NCI-H460 (cell line): Measurements from ENCODE around the gene LHFPL3. TPM values are rescaled to one million over a fixed set of nuclear protein-coding genes. Genes with fewer than 3 reads are reported as not detected.
"Not testable (repeated sequence)": the region's sequence is repeated elsewhere in the genome, so short reads cannot be mapped to it uniquely, and the experiment has no call there.

Experiments used
- DNase-seq: peaks from one replicate; pipeline ENCODE4 v3.0.0-alpha.2; 2016; ENCODE audit warnings: low read depth; ENCODE audit errors: extremely low read depth
- total RNA-seq: library from RNA; depleted of rRNA; stranded (reverse); fragments of >200 nt; shearing (Covaris generic); gene quantifications from 2 replicates; pipeline ENCODE4 v1.2.3, GENCODE V29; 2014

The LHFPL3 gene
- total RNA-seq, 1 experiment from 2014 or later, result not detected

DNA sequence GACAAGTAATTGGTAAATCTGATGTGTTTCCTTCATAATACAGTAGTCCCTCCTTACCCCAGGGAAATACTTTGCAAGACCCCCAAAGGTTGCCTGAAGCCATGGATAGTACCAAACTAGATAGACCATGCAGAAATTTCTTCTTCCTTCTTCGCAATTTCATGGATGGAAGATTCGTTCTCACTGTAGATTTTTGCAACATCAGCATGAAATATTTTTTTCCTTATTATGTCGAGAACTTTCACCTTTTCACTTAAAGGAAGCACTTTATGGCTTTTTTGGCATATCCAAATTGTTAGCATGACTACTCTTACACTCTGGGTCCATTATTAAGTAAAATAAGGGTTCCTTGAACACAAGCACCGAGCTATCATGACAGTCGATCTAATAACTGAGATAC, 333.2 kb downstream of the LHFPL3 start:
- no peak for DNase-seq

DNA sequence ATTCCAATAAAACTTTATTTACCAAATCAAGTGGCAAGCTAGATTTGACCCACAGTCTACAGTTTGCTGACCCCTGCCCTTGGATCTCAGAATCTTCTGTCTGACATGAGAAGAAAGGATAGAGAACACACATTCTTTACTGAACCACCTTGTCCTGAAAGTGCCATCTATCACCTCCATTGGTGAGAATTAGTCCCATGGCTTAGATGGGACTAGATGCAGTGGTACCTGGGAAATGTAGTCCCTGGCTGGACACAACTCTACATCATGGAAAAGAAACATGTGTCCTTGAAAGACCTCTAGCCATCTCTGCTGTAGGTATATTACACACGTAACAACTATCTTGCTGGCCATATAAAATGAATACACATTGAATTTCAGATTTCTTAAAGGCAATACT, 336.2 kb downstream of the LHFPL3 start:
- no peak for DNase-seq

DNA sequence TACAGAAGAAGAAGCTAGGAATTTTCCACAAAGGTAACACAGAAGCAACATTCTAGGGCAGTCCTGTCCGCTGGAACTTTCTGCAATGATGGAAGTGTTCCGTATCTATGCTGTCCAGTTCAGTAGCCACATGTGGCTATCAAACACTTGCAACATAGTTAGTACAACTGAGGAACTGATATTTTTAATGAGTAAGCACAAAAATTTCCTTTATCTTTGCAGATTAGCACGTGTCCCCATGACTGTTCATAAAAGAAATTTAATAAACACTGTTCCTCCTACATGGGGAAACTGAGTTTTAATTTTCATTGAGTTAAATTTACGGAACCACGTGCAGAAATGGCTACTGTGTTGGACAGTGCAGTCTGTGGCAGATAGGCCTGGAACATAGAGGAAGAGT, 349.2 kb downstream of the LHFPL3 start:
- no peak for DNase-seq

DNA sequence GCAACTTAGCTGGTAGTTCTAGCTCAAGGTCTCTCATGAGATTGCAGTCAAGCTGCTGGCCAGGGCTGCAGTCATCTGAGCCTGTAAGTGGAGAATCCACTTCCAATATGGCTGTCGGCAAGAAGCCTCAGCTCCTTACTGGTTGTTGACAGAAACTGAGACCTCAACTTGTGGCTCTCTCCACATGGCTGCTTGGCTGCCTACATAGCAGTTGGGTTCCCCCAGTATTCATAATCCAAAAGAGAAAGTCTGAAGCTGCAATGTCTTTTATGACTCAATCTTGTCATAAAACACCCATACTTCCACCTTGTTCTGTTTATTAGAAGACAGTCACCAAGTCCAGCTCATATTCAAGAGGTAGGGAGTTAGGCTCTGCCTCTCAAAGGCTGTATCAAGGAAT, 350.7 kb downstream of the LHFPL3 start:
- DNase-seq, result no peak

DNA sequence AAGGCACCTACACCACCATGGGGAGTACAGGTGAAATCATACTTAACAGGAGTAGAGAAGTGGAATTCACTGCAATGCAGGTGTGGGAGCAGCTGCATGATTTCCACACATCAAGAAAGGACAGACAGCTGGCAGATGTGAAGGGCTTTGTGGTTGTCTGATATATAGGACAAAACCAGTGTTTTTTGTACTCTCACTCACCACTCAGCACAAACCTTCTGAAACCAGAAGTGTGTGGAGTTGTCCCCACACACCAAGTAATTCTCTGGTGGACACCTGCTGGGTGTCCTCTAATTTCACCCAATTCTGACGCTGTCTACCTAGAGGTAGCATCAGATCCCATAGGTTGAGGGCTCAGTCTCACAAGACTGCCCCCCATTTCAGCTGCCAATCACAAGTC, 357.9 kb downstream of the LHFPL3 start:
- no peak for DNase-seq

DNA sequence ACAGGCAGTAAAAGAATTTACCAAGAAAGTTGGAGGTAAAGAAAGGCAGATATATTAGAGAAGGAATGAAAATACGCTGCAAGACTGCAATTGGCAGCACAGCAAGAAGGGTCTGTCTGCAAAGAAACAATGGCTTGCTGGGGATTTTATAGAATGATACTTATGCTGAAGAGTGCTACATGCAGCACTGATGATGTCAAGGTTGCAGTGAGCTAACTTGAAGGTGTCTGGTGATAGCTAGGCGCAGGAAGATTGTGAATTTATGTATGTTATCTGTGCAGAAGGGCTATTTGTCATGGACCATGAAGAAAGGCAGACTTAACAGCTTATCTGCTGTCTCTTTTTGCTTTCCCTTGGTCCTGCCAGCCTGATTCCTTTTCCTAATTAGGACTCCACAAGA, 366.3 kb downstream of the LHFPL3 start:
- DNase-seq, result no peak

DNA sequence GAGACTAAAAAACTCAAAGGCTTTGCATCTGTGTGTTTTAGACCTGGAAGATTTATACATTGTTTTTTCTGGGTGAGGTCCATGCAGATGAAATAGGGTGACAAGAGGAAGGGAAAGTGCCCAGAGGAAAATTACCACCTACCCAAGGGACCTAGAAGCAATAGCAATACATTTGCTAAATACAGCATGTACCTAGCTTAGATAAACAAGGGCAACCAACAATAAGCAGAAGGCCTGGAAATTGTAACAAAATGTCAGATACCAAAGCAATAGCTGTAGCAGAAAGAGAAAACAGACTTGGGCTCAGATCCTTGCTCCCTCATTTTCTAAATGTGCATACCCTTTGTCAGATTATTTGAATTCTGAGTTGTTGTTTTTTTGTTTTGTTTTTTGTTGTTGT, 367.2 kb downstream of the LHFPL3 start:
- DNase-seq, result no peak

DNA sequence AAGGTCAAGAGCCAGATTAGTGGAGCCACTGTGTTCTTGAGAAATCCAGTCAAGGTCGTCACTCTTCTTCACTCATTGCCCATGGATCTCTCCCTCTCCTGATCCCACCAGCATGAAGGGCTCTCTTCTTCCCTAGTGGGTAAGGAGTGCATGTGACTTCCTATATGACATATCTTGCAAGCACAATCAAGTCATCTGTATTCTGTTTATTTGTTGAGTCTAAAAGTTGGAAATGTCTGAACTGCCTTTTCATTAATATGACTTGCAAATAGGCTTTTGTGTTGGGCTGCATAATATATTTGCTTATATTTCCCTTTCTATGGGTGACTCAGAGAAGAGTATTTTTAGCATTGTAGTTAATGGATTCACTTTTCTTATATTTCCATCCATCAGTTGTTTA, 371.9 kb downstream of the LHFPL3 start:
- DNase-seq, result no peak

DNA sequence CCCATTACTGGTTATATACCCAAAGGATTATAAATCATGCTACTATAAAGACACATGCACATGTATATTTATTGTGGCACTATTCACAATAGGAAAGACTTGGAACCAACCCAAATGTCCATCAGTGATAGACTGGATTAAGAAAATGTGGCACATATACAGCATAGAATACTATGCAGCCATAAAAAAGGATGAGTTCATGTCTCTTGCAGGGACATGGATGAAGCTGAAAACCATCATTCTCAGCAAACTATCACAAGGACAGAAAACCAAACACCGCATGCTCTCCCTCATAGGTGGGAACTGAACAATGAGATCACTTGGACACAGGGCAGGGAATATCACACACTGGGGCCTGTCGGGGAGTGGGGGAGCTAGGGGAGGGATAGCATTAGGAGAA, 392.6 kb downstream of the LHFPL3 start:
- not testable (repeated sequence) for DNase-seq

DNA sequence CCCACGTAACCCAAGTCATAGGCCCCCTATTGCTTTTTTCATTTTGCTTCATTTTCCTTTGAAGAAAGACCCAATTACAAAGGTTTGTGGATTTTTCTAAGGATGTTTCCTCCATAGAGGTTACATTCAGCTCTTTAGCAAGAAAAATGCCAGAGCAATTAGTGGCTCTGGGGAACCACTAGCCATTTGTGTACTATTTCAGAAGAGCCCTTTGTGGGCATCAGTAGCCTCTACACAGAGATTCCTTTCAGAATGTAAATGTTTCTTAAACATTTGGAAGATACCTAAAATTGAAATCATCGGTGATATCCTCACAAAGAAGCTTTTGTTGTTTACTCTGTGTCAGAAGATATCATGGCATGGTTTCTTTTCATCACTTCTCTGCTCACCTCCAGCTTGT, 394.6 kb downstream of the LHFPL3 start:
- no peak for DNase-seq

DNA sequence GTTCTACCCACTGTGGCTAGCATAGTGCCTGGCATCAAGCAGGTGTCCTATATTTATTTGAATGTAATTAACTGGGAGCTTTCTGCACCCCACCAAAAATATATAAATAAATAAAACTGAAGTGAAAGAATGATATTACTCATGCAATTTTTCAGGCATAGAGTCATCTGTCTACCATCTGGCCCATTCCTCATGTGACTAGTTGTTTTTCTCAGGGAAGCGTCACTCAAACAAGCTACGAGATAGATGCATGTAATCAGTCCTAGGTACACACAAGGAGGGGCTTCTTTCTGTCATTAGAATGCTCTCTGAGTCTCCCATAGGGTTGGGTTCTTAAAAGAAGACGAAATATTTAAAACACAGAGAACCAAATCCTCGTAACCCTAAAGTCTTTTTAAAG, 430.1 kb downstream of the LHFPL3 start:
- no peak for DNase-seq

DNA sequence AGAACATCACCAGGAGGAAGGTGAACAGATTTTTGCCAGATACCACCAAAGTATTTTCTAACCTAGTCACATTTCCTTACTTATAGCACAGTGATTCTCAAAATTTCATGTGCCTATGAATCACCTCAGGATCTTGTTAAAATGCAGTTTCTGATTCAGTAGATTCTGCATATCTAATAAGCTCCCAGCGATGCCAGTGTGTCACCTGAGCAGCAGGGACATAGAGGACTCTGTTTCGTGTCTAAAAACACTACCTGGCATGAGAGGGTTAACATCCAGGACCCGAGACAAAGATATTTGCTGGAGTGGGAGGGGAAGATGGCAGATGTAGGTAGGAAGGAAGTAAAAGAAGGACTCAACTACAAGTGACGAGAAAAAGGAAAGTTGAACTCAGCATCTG, 433.5 kb downstream of the LHFPL3 start:
- no peak for DNase-seq

DNA sequence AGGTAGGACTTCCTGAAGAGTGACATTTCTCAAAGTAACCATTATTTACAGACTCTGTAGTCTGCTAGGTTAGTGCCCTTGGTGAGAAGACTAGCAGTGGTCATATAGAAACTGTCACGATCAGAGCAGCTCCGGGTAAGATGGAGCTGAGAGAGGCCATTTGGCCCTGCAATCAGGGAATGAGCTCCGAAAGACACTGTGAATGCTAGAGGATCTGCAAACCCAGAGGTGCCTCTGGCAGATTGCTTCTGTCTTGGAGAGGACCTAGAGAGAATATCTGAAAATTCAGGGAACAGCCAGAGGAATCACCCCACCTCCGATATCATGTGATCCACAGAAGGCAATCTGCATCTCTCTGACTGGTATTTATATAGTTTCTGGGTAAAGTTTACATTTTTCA, 438.7 kb downstream of the LHFPL3 start:
- DNase-seq, result no peak

DNA sequence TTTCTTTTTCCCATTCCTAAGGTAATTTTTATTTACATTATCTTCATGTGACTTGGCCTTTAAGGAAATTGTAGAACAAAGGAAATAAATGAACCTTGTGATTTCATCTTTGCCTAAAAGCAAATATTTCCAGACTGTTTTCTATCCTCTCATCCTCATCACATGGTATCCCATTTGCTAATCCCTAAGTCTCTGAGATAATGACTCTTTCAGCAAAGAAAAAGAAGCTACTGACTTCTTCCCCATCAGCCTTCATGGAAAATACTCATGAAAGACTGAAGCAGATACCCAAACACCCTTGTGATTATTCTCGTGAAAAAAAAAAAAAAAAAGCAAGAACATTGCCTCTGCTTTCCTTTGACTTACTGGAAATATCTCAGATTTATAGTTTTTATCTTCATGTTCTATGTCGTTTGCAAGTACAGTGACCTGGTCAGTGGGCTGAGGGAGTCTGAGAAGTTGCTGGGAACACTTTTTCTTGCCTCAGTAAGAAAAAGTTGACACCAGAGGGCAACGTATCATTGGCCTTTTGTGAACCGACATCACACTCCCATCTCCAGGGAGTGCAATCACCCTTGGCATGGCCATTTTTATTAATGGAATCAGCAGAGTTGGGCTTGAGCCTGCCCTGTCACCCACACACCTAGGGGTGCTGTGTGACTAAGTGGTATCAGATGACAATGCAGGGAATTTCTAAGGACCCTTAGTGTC, 439.6 kb downstream of the LHFPL3 start:
- DNase-seq, result no peak

DNA sequence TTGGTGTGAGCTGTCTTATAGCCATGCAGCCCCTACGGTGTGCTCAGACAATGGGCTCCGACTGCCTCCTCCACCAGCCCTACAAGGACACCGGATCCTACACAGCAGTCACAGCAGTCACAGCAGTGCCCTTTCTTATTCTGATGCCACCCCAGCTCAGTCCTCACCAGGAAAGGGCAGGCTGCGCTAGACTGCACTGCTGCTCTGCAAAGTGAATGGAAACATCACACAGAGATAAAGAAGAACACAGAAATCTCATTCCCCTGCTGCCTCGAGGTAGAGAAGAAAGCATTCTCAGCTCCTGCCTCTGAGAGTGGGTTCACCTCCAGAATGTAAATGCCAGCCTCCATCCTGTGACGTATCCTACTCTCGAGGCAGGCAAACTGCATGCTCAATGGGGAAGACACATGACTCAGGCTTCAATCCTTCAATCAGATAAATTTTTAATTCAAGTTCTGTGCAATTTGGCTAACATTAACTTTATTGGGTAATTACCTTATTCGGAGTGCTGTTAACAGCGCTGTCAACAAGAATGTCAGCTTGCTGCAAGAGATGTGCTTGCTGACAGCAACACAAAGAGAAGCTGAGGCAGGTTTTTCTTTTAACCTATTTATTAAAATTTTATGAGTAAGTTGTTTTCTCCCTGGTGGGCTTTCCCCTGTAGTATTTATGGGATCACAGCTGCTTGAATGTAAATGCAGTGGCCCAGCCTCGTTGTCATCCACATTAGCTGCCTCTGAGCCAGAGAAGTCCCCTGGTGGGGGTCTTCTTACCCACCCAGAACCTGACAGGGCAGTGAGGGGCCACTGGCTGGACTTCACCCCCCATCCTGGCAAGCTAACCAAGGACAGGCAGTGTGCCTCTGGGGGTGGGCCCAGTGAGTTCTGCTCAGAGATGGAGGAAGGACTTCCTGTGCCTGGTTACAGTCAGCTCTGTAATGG, 444.3 kb downstream of the LHFPL3 start:
- DNase-seq, result no peak

DNA sequence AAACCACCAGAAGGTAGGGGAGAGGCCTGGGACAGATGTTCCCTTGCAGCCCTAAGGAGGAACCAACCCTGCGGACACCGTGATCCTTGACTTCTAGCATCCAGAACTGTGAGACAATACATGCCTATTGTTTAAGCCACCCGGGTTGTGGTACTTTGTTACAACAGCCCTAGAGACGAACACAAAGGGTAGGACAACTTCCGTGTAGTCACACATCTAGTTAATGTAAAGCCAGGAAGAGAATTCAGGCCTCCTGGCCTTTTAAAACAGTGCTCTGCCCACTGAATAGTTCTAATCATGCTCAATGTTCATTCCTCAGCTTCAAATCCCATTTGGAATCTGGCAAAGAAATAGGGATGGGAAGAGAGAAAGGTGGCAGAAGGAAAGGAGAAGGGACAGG, 445.4 kb downstream of the LHFPL3 start:
- no peak for DNase-seq

DNA sequence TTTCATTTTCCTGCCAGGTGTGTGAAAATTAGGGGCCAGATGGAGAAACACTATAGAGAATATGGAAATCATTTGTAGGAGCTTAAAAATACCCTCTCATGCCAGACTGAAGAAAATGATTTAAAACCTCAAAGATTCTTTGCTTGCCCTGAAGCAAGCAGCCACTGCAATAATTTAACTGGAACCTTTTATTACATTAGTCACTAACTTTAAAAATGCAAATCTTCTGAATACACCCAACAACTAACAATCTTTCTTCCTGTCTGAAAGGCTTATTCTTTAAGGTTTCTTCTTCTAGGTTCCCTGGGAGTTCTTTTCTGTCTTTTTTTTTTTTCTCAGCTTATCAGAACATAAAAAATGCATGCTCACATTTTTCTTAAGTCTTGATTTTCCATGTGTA, 447.1 kb downstream of the LHFPL3 start:
- DNase-seq, result no peak

DNA sequence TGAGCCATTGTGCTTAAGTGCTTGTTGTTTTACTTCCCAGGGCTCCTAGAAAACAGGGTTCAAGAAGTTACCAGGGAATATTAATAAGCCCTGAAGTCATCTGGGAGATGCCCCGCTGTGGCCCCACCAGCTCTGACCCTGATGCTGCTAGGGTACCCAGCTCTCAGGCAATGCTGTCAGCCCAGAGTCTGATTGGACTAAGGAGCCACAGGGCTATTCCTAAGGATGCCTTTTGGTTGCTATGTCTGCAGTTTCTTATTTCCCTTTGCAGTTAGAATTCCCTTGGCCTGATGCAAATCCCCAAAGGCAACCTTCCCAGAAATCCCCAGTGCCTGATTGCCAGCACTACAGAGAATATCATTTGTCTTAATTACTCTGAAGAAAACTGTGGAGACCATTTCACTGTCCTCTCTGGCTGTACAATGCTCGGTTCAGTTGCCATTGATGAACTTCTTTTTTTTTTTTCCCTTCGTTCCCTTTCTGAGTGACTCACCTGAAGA, 448.9 kb downstream of the LHFPL3 start:
- DNase-seq, result no peak

DNA sequence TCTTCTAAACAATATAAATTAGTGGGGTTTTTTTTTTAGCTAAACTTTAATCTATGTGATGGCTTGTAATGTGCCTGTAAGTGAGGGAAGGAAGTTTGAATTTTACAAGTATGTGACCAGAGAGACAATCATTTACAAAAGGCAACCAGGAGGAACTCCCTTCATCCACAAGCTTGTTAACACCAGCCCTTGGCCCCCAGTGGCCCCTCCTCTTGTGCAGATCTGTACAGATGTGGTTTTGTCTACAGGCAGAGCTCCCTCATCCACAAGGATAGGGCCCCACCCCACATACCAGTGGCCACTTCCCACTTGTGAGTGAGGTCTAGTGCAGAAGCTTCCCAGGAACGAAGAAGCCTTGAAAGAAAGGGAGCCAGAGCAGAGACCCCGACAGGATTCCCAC, 451.5 kb downstream of the LHFPL3 start:
- no peak for DNase-seq

DNA sequence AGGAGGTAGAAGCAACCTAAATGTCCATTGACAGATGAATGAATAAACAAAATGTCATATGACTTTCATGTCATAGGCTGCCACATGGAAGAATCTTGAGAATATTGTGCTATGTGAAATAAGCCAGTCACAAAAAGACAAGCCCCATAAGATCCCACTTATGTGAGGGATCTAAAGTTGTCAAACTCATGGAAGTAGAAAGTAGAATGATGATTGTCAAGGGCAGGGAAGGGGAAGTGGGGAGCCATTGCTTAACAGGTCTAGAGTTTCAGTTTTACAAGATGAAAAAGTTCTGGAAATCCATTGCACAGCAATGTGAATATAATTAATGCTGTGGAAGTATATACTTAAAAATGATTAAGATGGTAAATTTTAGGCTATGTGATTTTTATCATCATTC, 456.3 kb downstream of the LHFPL3 start:
- no peak for DNase-seq

DNA sequence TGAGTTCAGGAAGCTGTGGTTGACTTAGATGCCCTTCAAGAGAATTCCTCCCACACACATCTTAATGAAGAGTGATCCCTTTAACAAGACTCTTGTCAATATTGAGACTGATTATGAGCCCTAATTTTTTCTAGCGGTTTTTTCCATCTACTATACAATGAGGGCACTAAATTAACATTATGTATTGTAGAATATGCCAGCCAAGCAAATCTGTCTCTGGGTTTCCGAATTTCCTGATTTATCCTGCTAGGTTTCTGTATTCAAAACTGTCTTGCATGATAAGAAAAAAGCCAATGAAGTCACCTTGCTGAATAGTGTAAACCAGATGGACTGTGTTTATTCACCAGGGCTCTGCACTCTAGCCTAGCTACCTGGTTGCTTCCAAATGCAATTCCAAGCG, 461.4 kb downstream of the LHFPL3 start:
- no peak for DNase-seq

DNA sequence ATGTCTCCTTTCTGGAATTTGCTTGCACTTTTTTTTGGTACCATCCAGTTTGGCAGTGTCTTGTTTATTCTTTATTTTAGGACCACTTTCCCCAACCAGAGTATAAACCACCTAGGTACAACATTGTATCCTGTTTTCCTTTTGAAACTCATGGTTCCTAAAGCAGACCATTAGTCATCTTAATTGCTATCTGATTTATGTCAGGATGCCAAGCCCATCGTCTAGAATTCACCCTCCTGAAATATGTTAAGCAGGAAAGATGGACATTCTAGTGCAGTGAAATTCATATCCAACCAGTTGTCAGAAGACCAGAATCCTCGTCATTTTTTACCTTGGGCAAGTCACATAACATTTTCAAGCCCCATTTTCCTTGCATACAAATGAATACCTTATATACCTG, 462.0 kb downstream of the LHFPL3 start:
- DNase-seq, result no peak
